Activated naive CD4-positive, alpha-beta T cell treated with anti-CD3 and anti-CD28 coated beads, Interleukin-2, amount 10 ng/mL, durations not matched to agents 7 days and 5 days (primary cell): ENCODE data around the gene BMP5.

Source experiments
- CTCF ChIA-PET: fragments of 350-600 bp; sonication (Branson Sonifier 250); formaldehyde crosslinking; loops from one replicate; lab custom pipeline; 2021; ENCODE audit warnings: antibody characterized with exemption; lab: Charles Lee
- DNase-seq: peaks from one replicate; pipeline ENCODE4 v3.0.0-alpha.2; 2020
- H3K27ac Mint-ChIP-seq: one replicate; pipeline ENCODE4 v1.8.0; 2021; ENCODE audit warnings: mild to moderate bottlenecking, moderate library complexity, mixed read lengths
- H3K27me3 Mint-ChIP-seq: one replicate; pipeline ENCODE4 v1.8.0; 2021; ENCODE audit warnings: mild to moderate bottlenecking, mixed read lengths
- H3K36me3 Mint-ChIP-seq: one replicate; pipeline ENCODE4 v1.8.0; 2021; ENCODE audit warnings: mixed read lengths
- H3K4me1 Mint-ChIP-seq: one replicate; pipeline ENCODE4 v1.8.0; 2021; ENCODE audit warnings: mixed read lengths
- H3K4me3 Mint-ChIP-seq: one replicate; pipeline ENCODE4 v1.8.0; 2021; ENCODE audit warnings: mild to moderate bottlenecking, moderate library complexity, mixed read lengths
- H3K9me3 Mint-ChIP-seq: one replicate; pipeline ENCODE4 v1.8.0; 2021; ENCODE audit warnings: mixed read lengths

Gene BMP5

GRCh38 chr6:55841341-55841740, 34.0 kb downstream of the BMP5 start:
- Mint-ChIP-seq H3K4me1 (no peaks in the 10 kb centered on the region), H3K9me3 (peaks cover 5% of the 10 kb centered on the region), H3K36me3 (no peaks in the 10 kb centered on the region), H3K27me3 (no peaks in the 10 kb centered on the region), H3K27ac (no peak overlapping the region), H3K4me3 (no peak overlapping the region)
- CTCF ChIA-PET, result no interaction called here
- no peak for DNase-seq

GRCh38 chr6:55839080-55839479, 36.3 kb downstream of the BMP5 start:
- H3K4me3 Mint-ChIP-seq, result no peak overlapping the region
- H3K36me3 Mint-ChIP-seq, result no peaks in the 10 kb centered on the region
- CTCF ChIA-PET, result no interaction called here

GRCh38 chr6:55836945-55837344, 38.4 kb downstream of the BMP5 start:
- H3K27me3 Mint-ChIP-seq, result no peaks in the 10 kb centered on the region
- DNase-seq, result no peak
- CTCF ChIA-PET, result no interaction called here
- H3K36me3 Mint-ChIP-seq, result no peaks in the 10 kb centered on the region
- no peaks in the 10 kb centered on the region for H3K4me1 Mint-ChIP-seq
- H3K9me3 Mint-ChIP-seq, result peaks cover 5% of the 10 kb centered on the region
- H3K4me3 Mint-ChIP-seq, result no peak overlapping the region
- no peak overlapping the region for H3K27ac Mint-ChIP-seq

More at GRCh38 chr6:55839080-55839479, 36.3 kb downstream of the BMP5 start:
- Mint-ChIP-seq H3K4me1 (no peaks in the 10 kb centered on the region), H3K9me3 (peaks cover 5% of the 10 kb centered on the region), H3K27me3 (no peaks in the 10 kb centered on the region), H3K27ac (no peak overlapping the region)
- no peak for DNase-seq

- Mint-ChIP-seq H3K36me3 (no peaks in the 10 kb centered on the region), H3K27ac (no peak overlapping the region), H3K4me1 (no peaks in the 10 kb centered on the region), H3K9me3 (peaks cover 5% of the 10 kb centered on the region), H3K4me3 (no peak overlapping the region), H3K27me3 (no peaks in the 10 kb centered on the region)
- CTCF ChIA-PET, result no interaction called here
- DNase-seq, result no peak
Measured at GRCh38 chr6:55836481-55836880, 38.9 kb downstream of the BMP5 start.

GRCh38 chr6:55835220-55835619, 40.2 kb downstream of the BMP5 start:
- H3K9me3 Mint-ChIP-seq, result peaks cover 5% of the 10 kb centered on the region
- H3K4me1 Mint-ChIP-seq, result no peaks in the 10 kb centered on the region
- H3K4me3 Mint-ChIP-seq, result no peak overlapping the region
- CTCF ChIA-PET, result interaction anchor here (0.6 kb wide), 1 partner anchor 218 kb away, joined by 3 read pairs; no protein-coding TSS in a partner anchor
- H3K27ac Mint-ChIP-seq, result no peak overlapping the region
- H3K36me3 Mint-ChIP-seq, result no peaks in the 10 kb centered on the region
- no peaks in the 10 kb centered on the region for H3K27me3 Mint-ChIP-seq
- DNase-seq, result no peak

- CTCF ChIA-PET, result no interaction called here
- no peaks in the 10 kb centered on the region for H3K36me3 Mint-ChIP-seq
- peaks cover 5% of the 10 kb centered on the region for H3K9me3 Mint-ChIP-seq
- H3K4me3 Mint-ChIP-seq, result no peak overlapping the region
- H3K4me1 Mint-ChIP-seq, result no peaks in the 10 kb centered on the region
- no peak overlapping the region for H3K27ac Mint-ChIP-seq
- no peaks in the 10 kb centered on the region for H3K27me3 Mint-ChIP-seq
- no peak for DNase-seq
Measured at GRCh38 chr6:55833284-55833683, 42.1 kb downstream of the BMP5 start.

GRCh38 chr6:55827818-55828522, 47.4 kb downstream of the BMP5 start:
- Mint-ChIP-seq H3K27me3 (no peaks in the 10 kb centered on the region), H3K4me3 (no peak overlapping the region), H3K4me1 (no peaks in the 10 kb centered on the region), H3K9me3 (peaks cover 1% of the 10 kb centered on the region), H3K27ac (no peak overlapping the region), H3K36me3 (no peaks in the 10 kb centered on the region)
- DNase-seq, result no peak
- CTCF ChIA-PET, result interaction anchor here (0.6 kb wide), 1 partner anchor 68 kb away, joined by 3 read pairs; no protein-coding TSS in a partner anchor

GRCh38 chr6:55826941-55827340, 48.4 kb downstream of the BMP5 start:
- CTCF ChIA-PET, result no interaction called here

GRCh38 chr6:55825402-55826051, 49.9 kb downstream of the BMP5 start:
- Mint-ChIP-seq H3K4me1 (no peaks in the 10 kb centered on the region), H3K4me3 (no peak overlapping the region), H3K27me3 (no peaks in the 10 kb centered on the region), H3K27ac (no peak overlapping the region), H3K36me3 (no peaks in the 10 kb centered on the region), H3K9me3 (peaks cover 1% of the 10 kb centered on the region)
- DNase-seq, result no peak
- CTCF ChIA-PET, result no interaction called here

More at GRCh38 chr6:55826941-55827340, 48.4 kb downstream of the BMP5 start:
- Mint-ChIP-seq H3K27me3 (no peaks in the 10 kb centered on the region), H3K9me3 (peaks cover 1% of the 10 kb centered on the region), H3K4me3 (no peak overlapping the region), H3K36me3 (no peaks in the 10 kb centered on the region), H3K27ac (no peak overlapping the region), H3K4me1 (no peaks in the 10 kb centered on the region)
- no peak for DNase-seq

GRCh38 chr6:55822815-55823214, 52.6 kb downstream of the BMP5 start:
- H3K27me3 Mint-ChIP-seq, result no peaks in the 10 kb centered on the region
- no peak overlapping the region for H3K4me3 Mint-ChIP-seq
- no peaks in the 10 kb centered on the region for H3K4me1 Mint-ChIP-seq
- H3K36me3 Mint-ChIP-seq, result no peaks in the 10 kb centered on the region
- no peak overlapping the region for H3K27ac Mint-ChIP-seq
- H3K9me3 Mint-ChIP-seq, result peaks cover 1% of the 10 kb centered on the region
- no peak for DNase-seq
- CTCF ChIA-PET, result no interaction called here

GRCh38 chr6:55822005-55822404, 53.4 kb downstream of the BMP5 start:
- Mint-ChIP-seq H3K36me3 (no peaks in the 10 kb centered on the region), H3K4me1 (no peaks in the 10 kb centered on the region), H3K27ac (no peak overlapping the region), H3K4me3 (no peak overlapping the region), H3K27me3 (no peaks in the 10 kb centered on the region), H3K9me3 (peaks cover 3% of the 10 kb centered on the region)
- CTCF ChIA-PET, result no interaction called here
- no peak for DNase-seq

- Mint-ChIP-seq H3K9me3 (peaks cover 7% of the 10 kb centered on the region), H3K4me3 (no peak overlapping the region), H3K4me1 (no peaks in the 10 kb centered on the region), H3K36me3 (no peaks in the 10 kb centered on the region), H3K27me3 (no peaks in the 10 kb centered on the region), H3K27ac (no peak overlapping the region)
- CTCF ChIA-PET, result no interaction called here
- DNase-seq, result no peak
Measured at GRCh38 chr6:55820696-55821095, 54.7 kb downstream of the BMP5 start.

GRCh38 chr6:55819811-55820210, 55.6 kb downstream of the BMP5 start:
- DNase-seq, result no peak
- CTCF ChIA-PET, result no interaction called here
- H3K9me3 Mint-ChIP-seq, result peaks cover 5% of the 10 kb centered on the region
- H3K27me3 Mint-ChIP-seq, result no peaks in the 10 kb centered on the region
- no peaks in the 10 kb centered on the region for H3K36me3 Mint-ChIP-seq
- no peaks in the 10 kb centered on the region for H3K4me1 Mint-ChIP-seq
- H3K4me3 Mint-ChIP-seq, result no peak overlapping the region
- H3K27ac Mint-ChIP-seq, result no peak overlapping the region

GRCh38 chr6:55818482-55818881, 56.9 kb downstream of the BMP5 start:
- H3K4me1 Mint-ChIP-seq, result no peaks in the 10 kb centered on the region
- CTCF ChIA-PET, result no interaction called here
- H3K4me3 Mint-ChIP-seq, result no peak overlapping the region
- no peaks in the 10 kb centered on the region for H3K36me3 Mint-ChIP-seq
- no peaks in the 10 kb centered on the region for H3K27me3 Mint-ChIP-seq
- H3K9me3 Mint-ChIP-seq, result peaks cover 5% of the 10 kb centered on the region
- no peak for DNase-seq
- H3K27ac Mint-ChIP-seq, result no peak overlapping the region

GRCh38 chr6:55812509-55812908, 62.9 kb downstream of the BMP5 start:
- H3K9me3 Mint-ChIP-seq, result peaks cover 7% of the 10 kb centered on the region

More at GRCh38 chr6:55812509-55812908, 62.9 kb downstream of the BMP5 start:
- H3K27ac Mint-ChIP-seq, result no peak overlapping the region
- H3K4me3 Mint-ChIP-seq, result no peak overlapping the region
- DNase-seq, result no peak
- no peaks in the 10 kb centered on the region for H3K27me3 Mint-ChIP-seq
- no peaks in the 10 kb centered on the region for H3K36me3 Mint-ChIP-seq
- CTCF ChIA-PET, result no interaction called here
- H3K4me1 Mint-ChIP-seq, result no peaks in the 10 kb centered on the region
